ENCODE results near the gene PPP3CB. TPM values are rescaled to one million over a fixed set of nuclear protein-coding genes. Genes with fewer than 3 reads are reported as not detected.

The PPP3CB gene
- total RNA-seq, 2 experiments from 2014 or later = 37.7 to 38.9 TPM

GRCh38 chr10:73456187-73456890, 39.5 kb downstream of the PPP3CB start:
- no peak overlapping the region for H3K4me3 Mint-ChIP-seq

GRCh38 chr10:73449113-73449512, 46.7 kb downstream of the PPP3CB start:
- no peaks in the 10 kb centered on the region for H3K36me3 Mint-ChIP-seq

More at GRCh38 chr10:73456187-73456890, 39.5 kb downstream of the PPP3CB start:
- no peak for DNase-seq
- Mint-ChIP-seq H3K36me3 (peaks cover 1% of the 10 kb centered on the region), H3K9me3 (no peaks in the 10 kb centered on the region), H3K27me3 (no peaks in the 10 kb centered on the region), H3K27ac (no peak overlapping the region), H3K4me1 (no peaks in the 10 kb centered on the region)

GRCh38 chr10:73448384-73448783, 47.4 kb downstream of the PPP3CB start:
- no peak overlapping the region for H3K4me3 Mint-ChIP-seq
- no peaks in the 10 kb centered on the region for H3K9me3 Mint-ChIP-seq
- H3K27me3 Mint-ChIP-seq = no peaks in the 10 kb centered on the region
- no peaks in the 10 kb centered on the region for H3K36me3 Mint-ChIP-seq
- no peaks in the 10 kb centered on the region for H3K4me1 Mint-ChIP-seq
- DNase-seq = no peak
- no peak overlapping the region for H3K27ac Mint-ChIP-seq

More at GRCh38 chr10:73449113-73449512, 46.7 kb downstream of the PPP3CB start:
- no peaks in the 10 kb centered on the region for H3K27me3 Mint-ChIP-seq
- no peak for DNase-seq
- no peaks in the 10 kb centered on the region for H3K4me1 Mint-ChIP-seq
- H3K9me3 Mint-ChIP-seq = no peaks in the 10 kb centered on the region
- H3K4me3 Mint-ChIP-seq = no peak overlapping the region
- no peak overlapping the region for H3K27ac Mint-ChIP-seq

- no peak overlapping the region for H3K27ac Mint-ChIP-seq
- H3K27me3 Mint-ChIP-seq = no peaks in the 10 kb centered on the region
- H3K9me3 Mint-ChIP-seq = no peaks in the 10 kb centered on the region
- no peaks in the 10 kb centered on the region for H3K36me3 Mint-ChIP-seq
- H3K4me3 Mint-ChIP-seq = no peak overlapping the region
- DNase-seq = no peak
- no peaks in the 10 kb centered on the region for H3K4me1 Mint-ChIP-seq
Measured at GRCh38 chr10:73446926-73447325, 48.9 kb downstream of the PPP3CB start.

GRCh38 chr10:73444457-73444856, 51.4 kb downstream of the PPP3CB start:
- Mint-ChIP-seq H3K9me3 (no peaks in the 10 kb centered on the region), H3K27me3 (no peaks in the 10 kb centered on the region), H3K4me1 (peaks cover 5% of the 10 kb centered on the region), H3K27ac (no peak overlapping the region), H3K4me3 (no peak overlapping the region), H3K36me3 (no peaks in the 10 kb centered on the region)
- DNase-seq = no peak

- H3K9me3 Mint-ChIP-seq = no peaks in the 10 kb centered on the region
- no peaks in the 10 kb centered on the region for H3K27me3 Mint-ChIP-seq
- DNase-seq = no peak
- H3K27ac Mint-ChIP-seq = peak overlapping the region; percentile 22
- H3K36me3 Mint-ChIP-seq = peaks cover 3% of the 10 kb centered on the region
- H3K4me1 Mint-ChIP-seq = peaks cover 9% of the 10 kb centered on the region
- H3K4me3 Mint-ChIP-seq = no peak overlapping the region
Measured at GRCh38 chr10:73439605-73440312, 56.1 kb downstream of the PPP3CB start.

GRCh38 chr10:73439055-73439454, 56.8 kb downstream of the PPP3CB start:
- no peak overlapping the region for H3K27ac Mint-ChIP-seq
- peaks cover 3% of the 10 kb centered on the region for H3K36me3 Mint-ChIP-seq
- no peak overlapping the region for H3K4me3 Mint-ChIP-seq
- peaks cover 9% of the 10 kb centered on the region for H3K4me1 Mint-ChIP-seq
- H3K27me3 Mint-ChIP-seq = no peaks in the 10 kb centered on the region
- DNase-seq = no peak
- no peaks in the 10 kb centered on the region for H3K9me3 Mint-ChIP-seq

- Mint-ChIP-seq H3K9me3 (no peaks in the 10 kb centered on the region), H3K36me3 (peaks cover 5% of the 10 kb centered on the region), H3K4me1 (peaks cover 7% of the 10 kb centered on the region), H3K4me3 (no peak within 1 kb of the TSS), H3K27me3 (no peaks in the 10 kb centered on the region), H3K27ac (no peak within 1 kb of the TSS)
- no peak for DNase-seq
Measured at GRCh38 chr10:73433538-73433867, 62.3 kb downstream of the PPP3CB start, which contains the start of gene MSS51. Gene MSS51 (minus strand): TSS chr10:73433561. CDS start chr10:73428284, 5,277 bp downstream.

GRCh38 chr10:73432646-73433537, 62.9 kb downstream of the PPP3CB start:
- Mint-ChIP-seq H3K27ac (no peak overlapping the region), H3K9me3 (no peaks in the 10 kb centered on the region), H3K4me1 (peaks cover 7% of the 10 kb centered on the region), H3K27me3 (no peaks in the 10 kb centered on the region), H3K4me3 (no peak overlapping the region), H3K36me3 (peaks cover 5% of the 10 kb centered on the region)
- DNase-seq = no peak

- Mint-ChIP-seq H3K36me3 (peaks cover 24% of the 10 kb centered on the region), H3K27ac (no peak overlapping the region), H3K9me3 (no peaks in the 10 kb centered on the region), H3K4me3 (no peak overlapping the region), H3K27me3 (no peaks in the 10 kb centered on the region), H3K4me1 (peaks cover 9% of the 10 kb centered on the region)
- no peak for DNase-seq
Measured at GRCh38 chr10:73426318-73426717, 69.5 kb downstream of the PPP3CB start.

- Mint-ChIP-seq H3K27ac (no peak overlapping the region), H3K4me3 (no peak overlapping the region), H3K4me1 (peaks cover 9% of the 10 kb centered on the region), H3K27me3 (no peaks in the 10 kb centered on the region), H3K36me3 (peaks cover 23% of the 10 kb centered on the region), H3K9me3 (no peaks in the 10 kb centered on the region)
- DNase-seq = no peak
Measured at GRCh38 chr10:73424478-73424877, 71.3 kb downstream of the PPP3CB start.

GRCh38 chr10:73423309-73423708, 72.5 kb downstream of the PPP3CB start:
- Mint-ChIP-seq H3K4me1 (peaks cover 9% of the 10 kb centered on the region), H3K4me3 (no peak overlapping the region), H3K9me3 (no peaks in the 10 kb centered on the region), H3K27ac (peak overlapping the region; percentile 57), H3K36me3 (peaks cover 23% of the 10 kb centered on the region), H3K27me3 (no peaks in the 10 kb centered on the region)
- DNase-seq = no peak

- no peak overlapping the region for H3K4me3 Mint-ChIP-seq
- H3K27ac Mint-ChIP-seq = no peak overlapping the region
- no peaks in the 10 kb centered on the region for H3K9me3 Mint-ChIP-seq
- peaks cover 5% of the 10 kb centered on the region for H3K27me3 Mint-ChIP-seq
- no peak for DNase-seq
- H3K4me1 Mint-ChIP-seq = peaks cover 17% of the 10 kb centered on the region
- H3K36me3 Mint-ChIP-seq = peaks cover 9% of the 10 kb centered on the region
Measured at GRCh38 chr10:73416571-73416970, 79.3 kb downstream of the PPP3CB start.

GRCh38 chr10:73414230-73414945, 81.4 kb downstream of the PPP3CB start:
- Mint-ChIP-seq H3K27me3 (peaks cover 5% of the 10 kb centered on the region), H3K27ac (peak overlapping the region; percentile 79), H3K4me3 (peak overlapping the region; percentile 86), H3K4me1 (peaks cover 31% of the 10 kb centered on the region), H3K36me3 (peaks cover 22% of the 10 kb centered on the region), H3K9me3 (no peaks in the 10 kb centered on the region)
- DNase-seq = no peak

All from activated naive CD8-positive, alpha-beta T cell treated with anti-CD3 and anti-CD28 coated beads for 36 hours (primary cell).